Activated CD4-positive, alpha-beta T cell treated with anti-CD3 and anti-CD28 coated beads, Interleukin-2, amount 10 ng/mL, durations not matched to agents 24 days and 14 days (primary cell): ENCODE results near the gene SLC13A2. TPM values are rescaled to one million over a fixed set of nuclear protein-coding genes. Genes with fewer than 3 reads are reported as not detected.

Experiments
- DNase-seq: peaks from one replicate; pipeline ENCODE4 v3.0.0; 2022
- H3K27ac Mint-ChIP-seq: one replicate; pipeline ENCODE4 v1.8.0; 2022; ENCODE audit warnings: mild to moderate bottlenecking, mixed read lengths
- H3K27me3 Mint-ChIP-seq: one replicate; pipeline ENCODE4 v1.8.0; 2022; ENCODE audit warnings: mixed read lengths
- H3K36me3 Mint-ChIP-seq: one replicate; pipeline ENCODE4 v1.8.0; 2022; ENCODE audit warnings: low read depth, mild to moderate bottlenecking, mixed read lengths
- H3K4me1 Mint-ChIP-seq: one replicate; pipeline ENCODE4 v1.8.0; 2021; ENCODE audit warnings: mixed read lengths
- H3K4me3 Mint-ChIP-seq: one replicate; pipeline ENCODE4 v1.8.0; 2022; ENCODE audit warnings: mild to moderate bottlenecking, moderate library complexity, mixed read lengths
- H3K9me3 Mint-ChIP-seq: one replicate; pipeline ENCODE4 v1.8.0; 2021; ENCODE audit warnings: mixed read lengths
- intact Hi-C: fragments of 100-400 bp; cut with micrococcal nuclease; formaldehyde crosslinking; loops from one replicate; pipeline ENCODE4 v1.15.1; 2023
- total RNA-seq: library from RNA; stranded (reverse); gene quantifications from 2 replicates; pipeline ENCODE4 v1.2.3, GENCODE V29; 2022

The SLC13A2 gene
- total RNA-seq, 1 donor from 2014 or later = not detected

GRCh38 chr17:28536532-28537218 is 63.2 kb downstream of the SLC13A2 start:
- Mint-ChIP-seq H3K27ac (no peak overlapping the region), H3K9me3 (no peaks in the 10 kb centered on the region), H3K4me1 (no peaks in the 10 kb centered on the region), H3K4me3 (no peak overlapping the region), H3K36me3 (no peaks in the 10 kb centered on the region), H3K27me3 (peaks cover under 1% of the 10 kb centered on the region)
- intact Hi-C loops = no loop called here
- no peak for DNase-seq

GRCh38 chr17:28537219-28537610 is 63.8 kb downstream of the SLC13A2 start:
- Mint-ChIP-seq H3K36me3 (no peaks in the 10 kb centered on the region), H3K4me1 (no peaks in the 10 kb centered on the region), H3K4me3 (no peak overlapping the region), H3K27ac (no peak overlapping the region), H3K27me3 (no peaks in the 10 kb centered on the region), H3K9me3 (no peaks in the 10 kb centered on the region)
- DNase-seq = no peak
- intact Hi-C loops = no loop called here

- no peak for DNase-seq
- H3K9me3 Mint-ChIP-seq = no peaks in the 10 kb centered on the region
- H3K4me1 Mint-ChIP-seq = no peaks in the 10 kb centered on the region
- no peak overlapping the region for H3K27ac Mint-ChIP-seq
- no peaks in the 10 kb centered on the region for H3K36me3 Mint-ChIP-seq
- intact Hi-C loops = no loop called here
- no peak overlapping the region for H3K4me3 Mint-ChIP-seq
- no peaks in the 10 kb centered on the region for H3K27me3 Mint-ChIP-seq
Observed at GRCh38 chr17:28538296-28538895, 65.0 kb downstream of the SLC13A2 start.

- H3K4me1 Mint-ChIP-seq = no peaks in the 10 kb centered on the region
- intact Hi-C loops = loop anchor here (1.0 kb wide), 1 partner anchor 46 kb away; no protein-coding TSS in a partner anchor
- H3K36me3 Mint-ChIP-seq = no peaks in the 10 kb centered on the region
- no peak overlapping the region for H3K27ac Mint-ChIP-seq
- H3K27me3 Mint-ChIP-seq = no peaks in the 10 kb centered on the region
- H3K9me3 Mint-ChIP-seq = no peaks in the 10 kb centered on the region
- DNase-seq = no peak
- no peak overlapping the region for H3K4me3 Mint-ChIP-seq
Observed at GRCh38 chr17:28540231-28540630, 66.8 kb downstream of the SLC13A2 start.

- Mint-ChIP-seq H3K9me3 (no peaks in the 10 kb centered on the region), H3K27ac (no peak overlapping the region), H3K27me3 (no peaks in the 10 kb centered on the region), H3K4me1 (peaks cover 2% of the 10 kb centered on the region), H3K4me3 (no peak overlapping the region), H3K36me3 (peaks cover 4% of the 10 kb centered on the region)
- intact Hi-C loops = no loop called here
- DNase-seq = no peak
Observed at GRCh38 chr17:28541439-28541838, 68.0 kb downstream of the SLC13A2 start.

- Mint-ChIP-seq H3K27ac (no peak overlapping the region), H3K36me3 (peaks cover 11% of the 10 kb centered on the region), H3K4me1 (peaks cover 18% of the 10 kb centered on the region), H3K27me3 (no peaks in the 10 kb centered on the region), H3K4me3 (no peak overlapping the region), H3K9me3 (no peaks in the 10 kb centered on the region)
- no peak for DNase-seq
- intact Hi-C loops = no loop called here
Observed at GRCh38 chr17:28544402-28545140, 71.1 kb downstream of the SLC13A2 start.

GRCh38 chr17:28545141-28545503 is 71.7 kb downstream of the SLC13A2 start:
- no peak overlapping the region for H3K27ac Mint-ChIP-seq
- peaks cover 23% of the 10 kb centered on the region for H3K4me1 Mint-ChIP-seq
- no peak overlapping the region for H3K4me3 Mint-ChIP-seq
- DNase-seq = no peak
- no peaks in the 10 kb centered on the region for H3K9me3 Mint-ChIP-seq
- H3K36me3 Mint-ChIP-seq = peaks cover 11% of the 10 kb centered on the region
- intact Hi-C loops = no loop called here
- H3K27me3 Mint-ChIP-seq = no peaks in the 10 kb centered on the region

- peaks cover 31% of the 10 kb centered on the region for H3K4me1 Mint-ChIP-seq
- H3K27me3 Mint-ChIP-seq = no peaks in the 10 kb centered on the region
- H3K27ac Mint-ChIP-seq = no peak overlapping the region
- peaks cover 11% of the 10 kb centered on the region for H3K36me3 Mint-ChIP-seq
- no peaks in the 10 kb centered on the region for H3K9me3 Mint-ChIP-seq
- DNase-seq = no peak
- intact Hi-C loops = no loop called here
- no peak overlapping the region for H3K4me3 Mint-ChIP-seq
Observed at GRCh38 chr17:28545787-28546415, 72.5 kb downstream of the SLC13A2 start.

GRCh38 chr17:28547096-28547622 is 73.7 kb downstream of the SLC13A2 start:
- intact Hi-C loops = no loop called here

More at GRCh38 chr17:28547096-28547622, 73.7 kb downstream of the SLC13A2 start:
- H3K4me3 Mint-ChIP-seq = peak overlapping the region; percentile 38
- peaks cover 15% of the 10 kb centered on the region for H3K36me3 Mint-ChIP-seq
- DNase-seq = no peak
- no peaks in the 10 kb centered on the region for H3K9me3 Mint-ChIP-seq
- H3K4me1 Mint-ChIP-seq = peaks cover 42% of the 10 kb centered on the region
- H3K27ac Mint-ChIP-seq = peak overlapping the region; percentile 47
- no peaks in the 10 kb centered on the region for H3K27me3 Mint-ChIP-seq

Other genes starting within 250 kb of the SLC13A2 start
- gene TMEM97, start 154.4 kb upstream of the SLC13A2 start, total RNA-seq = 64.6 and 69.0 TPM in 2 replicates
- 21.1 and 24.7 TPM in 2 replicates for gene IFT20, start 138.2 kb upstream of the SLC13A2 start, total RNA-seq
- 30.8 and 32.7 TPM in 2 replicates for gene TNFAIP1, start 137.9 kb upstream of the SLC13A2 start, total RNA-seq
- gene POLDIP2, start 116.1 kb upstream of the SLC13A2 start, total RNA-seq = 112 and 115 TPM in 2 replicates
- not detected in 2 replicates for gene SEBOX, start 108.4 kb upstream of the SLC13A2 start, total RNA-seq
- gene VTN, start 103.3 kb upstream of the SLC13A2 start, total RNA-seq = 0.23 and 0.24 TPM in 2 replicates
- gene SARM1, start 102.0 kb upstream of the SLC13A2 start, total RNA-seq = 36.4 and 37.7 TPM in 2 replicates
- gene SLC46A1, start 67.4 kb upstream of the SLC13A2 start, total RNA-seq = 7.0 and 7.9 TPM in 2 replicates
- gene FOXN1, start 32.7 kb downstream of the SLC13A2 start, total RNA-seq = not detected in 2 replicates
- 59.8 and 60.2 TPM in 2 replicates for gene UNC119, start 79.0 kb downstream of the SLC13A2 start, total RNA-seq
- 65.8 and 70.9 TPM in 2 replicates for gene PIGS, start 97.9 kb downstream of the SLC13A2 start, total RNA-seq
- gene ALDOC, start 103.3 kb downstream of the SLC13A2 start, total RNA-seq = 70.2 and 72.9 TPM in 2 replicates
- 89.6 and 91.3 TPM in 2 replicates for gene SPAG5, start 125.4 kb downstream of the SLC13A2 start, total RNA-seq
- 40.8 and 43.8 TPM in 2 replicates for gene RSKR, start 140.5 kb downstream of the SLC13A2 start, total RNA-seq
- 220 and 225 TPM in 2 replicates for gene BLTP2, start 171.5 kb downstream of the SLC13A2 start, total RNA-seq
- 43.8 and 46.2 TPM in 2 replicates for gene SDF2, start 188.3 kb downstream of the SLC13A2 start, total RNA-seq
- gene SUPT6H, start 188.6 kb downstream of the SLC13A2 start, total RNA-seq = 100 and 108 TPM in 2 replicates
- 6.0 TPM in 2 replicates for gene PROCA1, start 238.2 kb downstream of the SLC13A2 start, total RNA-seq
- gene RAB34, start 244.2 kb downstream of the SLC13A2 start, total RNA-seq = 19.2 and 20.6 TPM in 2 replicates
- gene RPL23A, start 246.3 kb downstream of the SLC13A2 start, total RNA-seq = 1,588 and 1,610 TPM in 2 replicates